Measurements from ENCODE around the gene OR11H6. TPM values are rescaled to one million over a fixed set of nuclear protein-coding genes. Genes with fewer than 3 reads are reported as not detected.

The OR11H6 gene
- total RNA-seq, 4 donors from 2014 or later, result not detected

DNA sequence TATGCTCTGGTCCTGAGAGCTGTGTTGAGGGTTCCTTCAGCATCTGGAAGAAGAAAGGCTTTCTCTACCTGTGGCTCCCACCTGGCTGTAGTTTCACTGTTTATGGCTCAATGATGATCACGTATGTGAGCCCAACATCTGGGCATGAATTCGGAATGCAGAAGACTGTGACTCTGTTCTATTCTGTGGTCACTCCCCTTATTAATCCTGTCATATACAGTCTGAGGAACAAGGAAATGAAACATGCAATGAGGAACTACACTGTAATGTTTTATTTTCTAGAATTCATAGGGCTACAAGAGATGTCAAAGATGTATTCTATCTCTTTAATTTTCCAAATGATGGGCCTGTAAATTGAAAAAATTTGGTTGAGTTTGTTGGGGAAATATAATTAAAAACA is 43.6 kb upstream of the OR11H6 start:
- H3K4me3 ChIP-seq, result no peak overlapping the region
- TF ChIP-seq EP300 (IDR thresholded peaks at IDR 0.05), result no peak
- TF ChIP-seq, protein P1, sequence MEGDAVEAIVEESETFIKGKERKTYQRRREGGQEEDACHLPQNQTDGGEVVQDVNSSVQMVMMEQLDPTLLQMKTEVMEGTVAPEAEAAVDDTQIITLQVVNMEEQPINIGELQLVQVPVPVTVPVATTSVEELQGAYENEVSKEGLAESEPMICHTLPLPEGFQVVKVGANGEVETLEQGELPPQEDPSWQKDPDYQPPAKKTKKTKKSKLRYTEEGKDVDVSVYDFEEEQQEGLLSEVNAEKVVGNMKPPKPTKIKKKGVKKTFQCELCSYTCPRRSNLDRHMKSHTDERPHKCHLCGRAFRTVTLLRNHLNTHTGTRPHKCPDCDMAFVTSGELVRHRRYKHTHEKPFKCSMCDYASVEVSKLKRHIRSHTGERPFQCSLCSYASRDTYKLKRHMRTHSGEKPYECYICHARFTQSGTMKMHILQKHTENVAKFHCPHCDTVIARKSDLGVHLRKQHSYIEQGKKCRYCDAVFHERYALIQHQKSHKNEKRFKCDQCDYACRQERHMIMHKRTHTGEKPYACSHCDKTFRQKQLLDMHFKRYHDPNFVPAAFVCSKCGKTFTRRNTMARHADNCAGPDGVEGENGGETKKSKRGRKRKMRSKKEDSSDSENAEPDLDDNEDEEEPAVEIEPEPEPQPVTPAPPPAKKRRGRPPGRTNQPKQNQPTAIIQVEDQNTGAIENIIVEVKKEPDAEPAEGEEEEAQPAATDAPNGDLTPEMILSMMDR (IDR thresholded peaks at IDR 0.05), result no peak
- H3K36me3 ChIP-seq, result no peaks in the 10 kb centered on the region
- no peaks in the 10 kb centered on the region for H3K4me1 ChIP-seq
- DNase-seq (ENCODE audit: low spot score in 2 of 2), result no peak
- H3K27ac ChIP-seq, result no peak overlapping the region
- no peaks in the 10 kb centered on the region for H3K27me3 ChIP-seq
- H3K9me3 ChIP-seq, result peaks cover 0 to 4% (median 0%) of the 10 kb centered on the region in 4 donors
- 42 to 53% methylated on average over 2 of the region's 2 CpGs for WGBS, 2 donors

DNA sequence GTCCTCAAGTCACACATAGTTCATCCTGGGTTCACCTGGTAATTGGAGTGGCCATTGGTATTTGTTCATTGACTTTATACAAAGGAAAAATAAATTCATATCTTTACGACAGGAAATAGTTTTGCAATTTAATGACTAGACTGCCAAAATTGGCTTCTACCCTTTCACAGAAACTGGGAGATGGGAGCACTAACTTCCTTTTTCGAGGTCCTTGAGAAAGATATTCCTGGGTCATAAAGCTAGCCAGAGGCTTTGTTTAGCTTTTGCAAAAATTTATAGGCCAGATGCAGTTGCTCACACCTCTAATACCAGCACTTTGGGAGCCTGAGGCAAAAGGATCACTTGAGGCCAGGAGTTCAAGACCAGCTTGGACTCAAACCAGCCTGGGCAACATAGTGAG is 43.0 kb upstream of the OR11H6 start:
- no peaks in the 10 kb centered on the region for H3K36me3 ChIP-seq
- no peaks in the 10 kb centered on the region for H3K27me3 ChIP-seq
- H3K4me1 ChIP-seq, result no peaks in the 10 kb centered on the region
- H3K9me3 ChIP-seq, result no peaks in the 10 kb centered on the region
- no peak for DNase-seq (ENCODE audit: low spot score in 2 of 2)
- 46 to 53% methylated on average over 2 of the region's 2 CpGs for WGBS, 2 donors
- no peak overlapping the region for H3K4me3 ChIP-seq
- TF ChIP-seq, protein P1 (IDR thresholded peaks at IDR 0.05), result no peak
- TF ChIP-seq POLR2A (IDR thresholded peaks at IDR 0.05) (no peak), EP300 (IDR thresholded peaks at IDR 0.05) (peak in 1 of 2 donors; percentile 16)
- H3K27ac ChIP-seq, result no peak overlapping the region

DNA sequence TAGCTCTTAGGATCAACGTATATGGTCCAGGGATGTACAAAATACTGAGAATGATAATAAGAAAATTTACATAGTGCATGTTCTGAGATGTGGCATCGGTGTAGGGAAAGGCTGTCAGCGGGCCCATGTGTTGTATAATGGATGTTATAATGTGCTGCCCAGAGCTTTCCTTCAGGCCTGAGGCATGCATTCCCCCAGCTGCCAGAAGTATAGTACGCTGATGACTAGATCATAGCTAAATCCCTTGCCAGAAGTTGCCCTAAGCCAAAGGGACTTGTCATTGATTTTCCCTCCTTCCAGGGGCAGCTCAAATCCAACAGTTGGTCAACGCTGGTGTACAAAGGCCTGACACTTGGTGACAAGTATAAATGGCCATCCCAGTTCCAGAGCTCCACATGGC is 39.3 kb upstream of the OR11H6 start:
- no peak overlapping the region for H3K27ac ChIP-seq
- H3K36me3 ChIP-seq, result no peaks in the 10 kb centered on the region
- no peaks in the 10 kb centered on the region for H3K4me1 ChIP-seq
- H3K9me3 ChIP-seq, result no peaks in the 10 kb centered on the region
- TF ChIP-seq EP300 (IDR thresholded peaks at IDR 0.05), result no peak
- no peak for TF ChIP-seq POLR2A (IDR thresholded peaks at IDR 0.05)
- TF ChIP-seq, protein P1 (IDR thresholded peaks at IDR 0.05), result no peak
- no peak overlapping the region for H3K4me3 ChIP-seq
- no peak for DNase-seq (ENCODE audit: low spot score in 2 of 2)
- no peaks in the 10 kb centered on the region for H3K27me3 ChIP-seq
- WGBS, 2 donors, result 56 to 63% methylated on average over 5 of the region's 5 CpGs

DNA sequence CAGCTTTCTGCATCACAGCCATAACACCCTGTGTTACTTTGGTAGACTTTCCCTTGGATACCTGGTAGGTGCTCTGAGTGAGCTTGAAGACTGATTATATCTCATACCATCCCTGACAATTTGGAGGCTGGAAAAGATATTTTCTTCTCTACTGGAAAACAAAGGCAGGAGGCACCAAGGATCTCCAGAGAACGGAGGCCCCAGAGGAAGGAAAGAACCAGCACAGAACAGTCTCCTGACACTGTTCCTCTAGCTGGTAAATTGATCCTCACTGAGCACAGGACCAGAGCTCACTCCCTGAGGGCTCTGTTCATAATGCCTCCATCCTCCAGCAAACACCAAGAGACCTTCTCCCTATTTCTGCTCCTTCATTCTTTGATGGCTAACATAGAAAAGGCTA is 32.9 kb upstream of the OR11H6 start, which contains the start of gene OR11G2:
OR11G2 (plus strand) TSS at position 301 of the 400 bp plus-strand sequence. CDS start 6,542 bp downstream, outside the sequence.
- 35 to 46% methylated on average over 1 of the region's 1 CpG for whole genome bisulfite sequencing, 2 donors
- no peak within 1 kb of the TSS for H3K27ac ChIP-seq
- TF ChIP-seq, protein P1 (IDR thresholded peaks at IDR 0.05), result no peak
- TF ChIP-seq EP300 (IDR thresholded peaks at IDR 0.05) (no peak), POLR2A (IDR thresholded peaks at IDR 0.05) (no peak)
- H3K27me3 ChIP-seq, result no peaks in the 10 kb centered on the region
- H3K36me3 ChIP-seq, result no peaks in the 10 kb centered on the region
- no peaks in the 10 kb centered on the region for H3K4me1 ChIP-seq
- DNase-seq (ENCODE audit: low spot score in 2 of 2), result no peak
- no peaks in the 10 kb centered on the region for H3K9me3 ChIP-seq
- H3K4me3 ChIP-seq, result no peak within 1 kb of the TSS

DNA sequence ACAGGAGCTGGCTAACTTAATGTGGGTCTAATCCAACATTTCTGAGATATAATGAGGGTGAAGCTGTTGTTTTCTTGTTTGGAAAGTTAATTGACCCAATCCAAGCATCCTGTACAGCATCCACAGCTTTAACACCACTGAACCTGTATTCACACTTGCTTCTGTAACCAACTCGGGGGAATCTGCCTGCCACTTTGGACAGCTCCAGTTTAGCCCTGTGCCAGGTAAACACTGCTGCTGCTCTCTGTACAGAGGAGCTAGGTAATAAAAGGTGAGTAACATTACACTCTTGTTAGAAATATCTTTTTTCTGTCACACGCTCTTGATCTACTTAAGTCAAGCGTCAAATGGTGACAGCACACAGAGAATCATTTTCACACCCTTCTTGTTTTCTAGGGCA is 32.1 kb upstream of the OR11H6 start:
- TF ChIP-seq EP300 (IDR thresholded peaks at IDR 0.05) (no peak), POLR2A (IDR thresholded peaks at IDR 0.05) (no peak)
- TF ChIP-seq, protein P1 (IDR thresholded peaks at IDR 0.05), result no peak
- no peaks in the 10 kb centered on the region for H3K9me3 ChIP-seq

More for the DNA sequence above, 32.1 kb upstream of the OR11H6 start:
- no peaks in the 10 kb centered on the region for H3K27me3 ChIP-seq
- no peak overlapping the region for H3K4me3 ChIP-seq
- 70 to 73% methylated on average over 3 of the region's 3 CpGs for WGBS, 2 donors
- DNase-seq (ENCODE audit: low spot score in 2 of 2), result no peak
- no peaks in the 10 kb centered on the region for H3K36me3 ChIP-seq
- H3K4me1 ChIP-seq, result no peaks in the 10 kb centered on the region
- no peak overlapping the region for H3K27ac ChIP-seq

All from tibial nerve (tissue), 4 donors.